Stimulated activated CD4-positive, alpha-beta T cell treated with anti-CD3 and anti-CD28 coated beads, Interleukin-15, amount 100 ng/mL, for 24 hours (primary cell): ENCODE results near the gene HOXA1.
A peak's percentile ranks its signal among the peaks of the same experiment; 100 is the strongest.

Experiments used
- DNase-seq: peaks from one replicate; pipeline ENCODE4 v3.0.0-alpha.2; 2020

Gene HOXA1

DNA sequence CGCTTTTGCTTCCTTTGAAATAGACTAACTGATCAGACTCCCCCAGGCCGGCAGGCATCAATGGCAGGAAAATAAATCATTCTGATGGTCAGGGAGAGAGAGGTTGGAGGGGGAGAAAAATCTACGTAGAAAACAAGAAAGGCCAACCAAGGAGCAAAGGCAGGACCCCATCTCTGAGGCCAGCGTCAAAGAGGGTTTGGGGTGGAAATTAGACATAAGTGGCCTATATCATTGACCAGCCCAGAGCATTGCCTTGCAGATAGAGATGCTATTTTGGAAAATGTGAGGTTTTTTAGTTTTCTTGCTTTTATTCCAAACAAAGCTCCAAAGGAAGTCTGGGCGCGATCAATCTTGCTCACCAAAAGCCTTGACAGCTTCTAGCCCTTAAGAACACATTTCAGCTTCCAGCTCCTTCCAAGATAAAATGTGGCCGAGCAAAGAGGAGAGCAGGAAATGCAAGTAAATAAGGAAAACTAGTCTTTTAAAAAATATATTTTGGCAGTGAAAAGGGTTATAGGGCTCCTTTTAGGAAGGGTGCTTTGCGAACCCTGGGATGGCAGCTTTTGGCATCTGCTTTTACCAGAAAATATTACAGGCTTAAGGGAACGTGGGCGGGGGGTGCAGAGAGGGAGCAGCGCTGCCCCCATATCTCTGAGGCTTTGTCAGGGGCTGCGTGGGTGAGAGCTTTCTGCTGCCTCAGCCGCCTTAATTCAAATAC, 8.7 kb upstream of the HOXA1 start:
- DNase-seq, result no peak

GRCh38 chr7:27103489-27104226, 7.9 kb upstream of the HOXA1 start:
- no peak for DNase-seq

GRCh38 chr7:27102581-27103442, 7.0 kb upstream of the HOXA1 start, which contains the start of gene HOXA2:
HOXA2 (minus strand) TSS chr7:27102683; CDS start chr7:27102500, 183 bp downstream.
- DNase-seq, result no peak

DNA sequence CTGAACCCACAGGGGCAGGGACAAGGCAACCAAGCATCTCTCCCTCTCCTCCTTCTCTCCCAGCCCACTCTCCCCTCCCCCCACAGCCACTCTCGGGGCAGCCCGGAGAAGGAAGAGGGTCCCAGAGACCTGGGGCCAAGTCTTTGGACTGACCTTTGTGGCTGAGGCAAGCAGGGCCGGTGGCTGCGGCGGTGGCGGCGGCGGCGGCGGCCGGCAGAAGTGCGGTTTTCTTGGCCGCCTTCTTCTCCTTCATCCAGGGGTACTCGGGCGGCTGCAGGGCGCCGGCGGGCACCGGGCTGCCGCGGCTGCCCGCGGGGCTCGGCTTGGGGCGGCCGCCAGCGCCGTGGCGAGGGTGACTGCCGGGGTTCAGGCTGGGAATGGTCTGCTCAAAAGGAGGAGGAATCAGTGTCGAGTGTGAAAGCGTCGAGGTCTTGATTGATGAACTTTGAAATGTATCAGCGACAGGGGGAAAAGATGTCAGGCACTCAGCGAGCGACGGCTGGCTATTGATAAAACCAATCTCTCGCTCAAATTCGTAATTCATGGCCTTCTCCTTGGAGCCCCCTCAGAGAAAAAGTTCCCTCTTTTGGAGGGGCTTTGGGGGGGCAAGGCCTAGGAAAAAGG, 6.3 kb upstream of the HOXA1 start:
- DNase-seq, result no peak

DNA sequence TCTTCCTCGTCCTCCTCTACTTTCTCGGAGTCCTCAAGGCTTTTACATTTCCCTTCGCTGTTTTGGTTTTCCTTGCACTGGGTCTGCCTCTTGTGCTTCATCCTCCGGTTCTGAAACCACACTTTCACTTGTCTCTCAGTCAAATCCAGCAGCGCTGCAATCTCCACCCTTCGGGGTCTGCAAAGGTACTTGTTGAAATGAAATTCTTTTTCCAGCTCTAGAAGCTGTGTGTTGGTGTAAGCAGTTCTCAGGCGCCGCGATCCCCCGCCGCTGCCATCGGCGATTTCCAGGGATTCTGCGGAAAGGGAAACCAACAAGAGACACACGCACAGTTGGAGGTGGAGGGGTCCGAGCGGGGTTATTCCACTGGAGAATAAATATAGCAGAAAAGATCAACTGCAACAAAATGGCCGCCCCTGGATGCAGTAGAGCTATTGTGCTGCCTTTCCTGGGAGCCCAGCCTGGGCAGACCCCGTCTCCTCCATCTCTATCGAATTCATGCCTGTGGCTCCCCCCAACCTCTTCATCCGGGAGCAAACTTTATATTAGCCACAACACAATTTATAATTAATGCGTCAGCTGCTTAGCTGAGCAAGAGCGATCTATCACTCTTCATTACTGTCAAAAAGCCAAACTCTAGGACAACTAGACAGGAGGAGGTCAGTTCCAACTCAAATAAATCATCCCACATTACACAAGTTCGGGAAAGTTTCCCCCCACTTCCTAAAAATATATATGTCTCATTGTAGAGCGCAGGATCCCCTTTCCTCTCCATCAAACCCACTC, 5.6 kb upstream of the HOXA1 start:
- no peak for DNase-seq

DNA sequence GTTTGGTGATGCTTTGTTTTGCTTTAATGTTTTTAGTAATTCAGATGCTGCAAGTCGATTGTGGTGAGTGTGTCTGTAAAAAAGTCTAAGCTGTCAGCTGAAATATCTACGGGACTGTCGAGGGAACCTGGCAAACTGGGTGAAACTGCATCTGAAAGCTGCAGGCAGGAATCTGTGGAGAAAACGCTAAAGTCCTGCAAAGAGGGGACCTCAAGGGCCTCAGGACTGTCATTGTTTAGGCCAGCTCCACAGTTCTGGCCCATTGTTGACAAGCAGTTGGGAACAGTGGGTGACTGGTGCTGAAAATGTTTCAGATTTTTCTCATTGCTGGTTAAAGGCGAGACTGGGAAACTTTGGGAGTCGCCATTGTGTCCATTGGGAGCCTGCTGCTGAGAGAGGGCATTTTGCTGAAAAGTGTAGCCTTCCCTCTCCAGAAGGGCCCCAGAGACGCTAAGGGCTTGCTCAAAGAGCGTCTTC, 4.9 kb upstream of the HOXA1 start:
- DNase-seq, result no peak

DNA sequence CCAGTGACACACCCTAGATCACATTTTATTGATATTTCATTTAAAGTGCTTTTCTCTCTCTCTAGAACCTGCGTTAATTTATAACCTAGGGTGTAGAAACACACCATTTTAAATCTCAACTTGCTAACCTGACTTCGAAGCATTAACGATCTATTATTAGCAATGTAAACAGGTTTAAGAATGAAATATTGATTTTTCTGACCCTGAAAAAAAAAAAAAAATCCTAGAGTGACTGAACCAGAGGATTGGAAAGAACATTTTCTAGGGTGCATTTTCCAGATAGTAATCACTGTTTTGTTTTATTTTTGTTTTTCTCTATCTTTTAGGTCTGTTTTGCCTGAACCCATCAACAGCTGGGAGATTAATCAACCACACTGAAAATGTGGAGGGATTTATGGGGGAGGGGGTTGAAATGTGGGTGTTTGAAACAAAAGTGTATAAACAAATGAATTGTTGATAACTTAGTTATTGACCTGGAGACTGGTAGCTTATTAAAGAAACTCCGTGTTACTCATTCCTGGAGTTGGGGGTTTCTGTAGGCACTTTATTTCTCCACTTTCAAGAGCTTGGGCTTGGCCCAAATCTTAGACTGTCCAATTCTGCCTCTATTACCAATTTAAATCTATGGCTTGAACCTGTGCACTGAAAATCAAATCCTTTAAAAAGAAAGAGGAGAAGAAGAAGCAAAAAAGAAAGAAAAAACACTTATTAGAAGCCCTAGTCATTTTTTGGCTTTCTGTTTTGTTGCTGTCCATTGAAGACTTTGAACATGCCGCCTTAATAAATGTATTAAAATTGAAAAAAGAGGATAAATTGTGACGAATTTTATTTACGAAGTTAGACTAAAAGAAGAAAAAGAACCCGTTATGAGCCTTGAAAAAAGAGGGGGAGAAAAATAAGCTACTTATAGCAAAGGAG, 3.9 kb upstream of the HOXA1 start:
- DNase-seq, result no peak

GRCh38 chr7:27098578-27099451, 3.0 kb upstream of the HOXA1 start:
- DNase-seq, result no peak

DNA sequence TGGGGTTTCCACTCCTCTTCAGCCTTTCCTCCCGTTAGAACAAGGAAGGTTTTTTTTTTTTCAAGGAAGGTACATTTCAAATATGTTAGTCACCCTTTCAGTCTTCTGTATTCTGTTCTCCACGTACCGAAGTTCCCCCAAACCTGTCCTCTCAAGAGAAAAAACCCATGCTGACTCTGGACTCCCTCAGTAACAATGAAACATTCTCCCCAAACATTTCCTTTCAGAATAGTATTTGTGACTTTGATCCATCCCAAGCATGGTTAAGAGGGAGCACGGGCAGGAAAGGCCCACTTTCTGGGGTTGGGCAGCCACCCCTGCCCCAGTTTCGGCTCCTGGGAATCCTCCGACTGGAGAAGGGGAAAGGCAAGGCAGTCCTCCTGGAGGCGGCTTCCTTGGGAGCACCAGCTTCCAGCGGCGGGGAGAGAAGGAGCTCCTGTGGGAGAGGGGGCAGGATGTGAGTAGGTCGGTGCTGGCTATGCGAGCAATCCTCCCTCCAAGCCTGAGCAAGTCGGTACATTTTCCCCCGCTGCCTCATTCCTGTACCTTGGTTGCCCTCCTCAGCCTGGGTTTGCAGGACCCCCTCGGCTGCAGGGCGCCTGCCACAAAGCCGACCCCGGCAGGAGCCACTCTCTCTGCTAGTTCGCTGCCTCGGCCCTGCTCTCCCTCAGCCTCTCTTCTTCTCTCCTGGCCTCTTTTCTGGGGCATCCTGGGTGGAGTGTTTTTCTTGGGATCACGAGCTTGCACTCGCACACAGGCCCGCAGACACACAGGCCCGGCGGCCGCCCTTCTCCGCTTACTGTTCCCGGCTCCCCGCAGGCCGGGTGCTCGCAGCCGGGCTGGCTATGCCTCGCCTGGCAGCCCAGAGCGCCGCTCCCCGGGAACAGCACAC, 2.1 kb upstream of the HOXA1 start:
- DNase-seq, result no peak

- peak; percentile 4 for DNase-seq
Measured at GRCh38 chr7:27096768-27097514, 1.1 kb upstream of the HOXA1 start.

GRCh38 chr7:27095050-27095896, 527 bp downstream of the HOXA1 start:
- DNase-seq, result peak; percentile 8

DNA sequence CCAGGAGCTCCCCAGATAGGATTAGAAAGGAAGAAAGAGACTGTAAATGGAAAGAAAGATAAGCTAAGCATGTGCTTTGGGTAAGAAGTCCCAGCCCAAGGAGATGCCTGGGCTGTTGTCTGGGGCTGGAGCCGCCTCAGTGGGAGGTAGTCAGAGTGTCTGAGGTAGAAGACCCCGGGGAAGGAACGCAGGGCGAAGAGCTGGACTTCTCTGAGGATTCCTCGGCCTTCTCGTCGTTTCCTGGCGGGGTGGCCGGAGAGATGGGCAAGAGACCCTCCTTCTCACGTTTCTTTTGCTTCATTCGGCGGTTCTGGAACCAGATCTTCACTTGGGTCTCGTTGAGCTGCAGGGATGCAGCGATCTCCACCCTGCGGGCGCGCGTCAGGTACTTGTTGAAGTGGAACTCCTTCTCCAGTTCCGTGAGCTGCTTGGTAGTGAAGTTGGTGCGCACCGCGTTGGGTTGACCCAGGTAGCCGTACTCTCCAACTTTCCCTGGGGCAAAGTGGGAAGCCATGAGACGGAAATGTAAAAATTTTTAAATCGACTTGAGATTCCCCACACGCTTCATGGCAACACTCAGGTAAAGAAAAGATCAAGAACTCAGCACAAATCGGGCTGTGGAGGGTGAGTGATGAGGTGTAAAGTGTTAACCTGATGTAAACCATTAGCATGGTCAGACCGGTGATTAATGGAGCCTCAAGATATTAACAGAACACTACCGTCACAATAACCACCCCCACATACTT, 1.3 kb downstream of the HOXA1 start:
- DNase-seq, result no peak

DNA sequence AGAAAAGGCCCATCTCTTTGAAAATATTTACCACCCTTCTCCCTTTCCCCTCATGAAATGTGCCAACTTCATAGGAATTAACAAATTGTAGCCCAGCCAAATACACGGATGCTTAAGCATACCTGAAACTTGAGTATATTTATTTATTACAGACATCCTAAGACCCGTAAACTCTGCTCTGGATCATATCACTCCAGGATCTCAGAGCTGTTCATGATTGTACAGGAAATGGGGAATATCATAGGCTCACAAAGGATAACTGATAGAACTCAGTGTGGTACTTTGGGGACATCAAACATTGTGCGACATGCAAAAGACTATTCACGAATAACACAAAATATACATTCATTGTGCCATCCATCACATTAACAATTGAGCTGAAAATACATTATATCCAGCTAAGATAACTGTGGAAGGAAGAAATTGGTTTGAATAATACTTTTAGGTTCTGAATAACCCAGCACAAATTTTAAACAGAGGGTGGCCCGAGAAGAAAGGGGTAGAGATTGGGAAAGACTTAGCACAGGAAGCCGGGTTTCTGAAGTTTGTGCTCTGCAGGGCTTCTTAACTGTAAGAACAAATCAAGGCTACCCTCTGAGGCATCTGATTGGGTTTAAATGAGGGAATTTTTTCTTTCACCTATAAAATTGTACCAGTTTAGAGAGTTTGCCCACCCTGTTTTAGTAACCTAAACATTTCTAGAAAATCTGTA, 2.5 kb downstream of the HOXA1 start:
- DNase-seq, result no peak

DNA sequence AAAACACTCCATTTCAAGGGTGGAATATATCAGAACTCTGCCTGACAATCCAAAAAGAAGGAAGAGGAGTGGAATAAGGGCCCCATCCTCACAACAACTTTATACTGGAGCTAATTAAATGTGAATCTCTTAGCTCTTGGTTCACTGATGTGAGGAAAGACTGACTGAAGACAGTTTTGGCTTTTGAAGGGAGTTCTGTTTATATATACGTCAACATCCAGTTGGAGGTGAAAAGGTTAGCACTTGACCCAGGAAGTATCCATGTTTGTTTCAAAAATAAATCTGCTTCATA, 3.0 kb downstream of the HOXA1 start:
- no peak for DNase-seq

GRCh38 chr7:27091941-27092818, 3.6 kb downstream of the HOXA1 start:
- no peak for DNase-seq
